SK-N-SH (cell line): ENCODE data around the gene SYNE2. TPM values are rescaled to one million over a fixed set of nuclear protein-coding genes. Genes with fewer than 3 reads are reported as not detected.
"Not testable (repeated sequence)": the region's sequence is repeated elsewhere in the genome, so short reads cannot be mapped to it uniquely, and the experiment has no call there.

Source experiments
- CTCF ChIA-PET: fragments of 300-600, 350-600 bp; formaldehyde crosslinking; extraction: SDS; loops from one replicate; lab custom pipeline; 2021; lab: Yijun Ruan, JAX
- POLR2A ChIA-PET: fragments of 350-600 bp; sonication (Branson Sonifier 250); formaldehyde crosslinking; extraction: SDS; loops from one replicate; lab custom pipeline; 2020; ENCODE audit warnings: antibody characterized with exemption, inconsistent platforms; lab: Yijun Ruan, JAX
- DNase-seq: peaks from one replicate; pipeline ENCODE4 v3.0.0; 2012
- H2AFZ ChIP-seq: fragments of 200-600 bp; sonication (generic); 2 replicates; pipeline ENCODE4 v1.8.1; 2016; ENCODE audit warnings: antibody characterized with exemption, mild to moderate bottlenecking, low read depth
- H3F3A ChIP-seq: fragments of 200-600 bp; sonication (generic); replicated peaks from 2 replicates; pipeline ENCODE3; 2016; ENCODE audit warnings: antibody characterized with exemption, mild to moderate bottlenecking; ENCODE audit not compliant: insufficient read depth
- H3K27ac ChIP-seq, 2 experiments: fragments of 200-500 bp in 1 of 2; fragments of 200-600 bp in 1 of 2; sonication (Bioruptor generic) in 1 of 2; sonication (generic), shearing (Covaris generic) in 1 of 2; 2 replicates each; pipeline versions ENCODE4 v1.5.1 to v1.6.1; 2014 to 2016; ENCODE audit warnings: low read depth in 2 of 2, inconsistent platforms in 1 of 2, low read length in 1 of 2, mild to moderate bottlenecking in 1 of 2, mixed read lengths in 1 of 2
- H3K27me3 ChIP-seq: fragments of 200-600 bp; sonication (generic), shearing (Covaris generic); 2 replicates; pipeline ENCODE4 v1.6.1; 2016; ENCODE audit warnings: mixed run types; ENCODE audit not compliant: insufficient read depth
- H3K36me3 ChIP-seq, 2 experiments: fragments of 200-500 bp in 1 of 2; fragments of 200-600 bp in 1 of 2; sonication (Bioruptor generic) in 1 of 2; sonication (generic) in 1 of 2; replicated peaks in 1 of 2; 2 replicates each; pipeline versions ENCODE3 to v1.5.1; 2014 to 2016; ENCODE audit warnings: low read length in 1 of 2, mild to moderate bottlenecking in 1 of 2; ENCODE audit not compliant: insufficient read depth in 2 of 2, control insufficient read depth in 1 of 2
- H3K4me1 ChIP-seq, 2 experiments: fragments of 200-500 bp in 1 of 2; fragments of 200-600 bp in 1 of 2; sonication (Bioruptor generic) in 1 of 2; sonication (generic), shearing (Covaris generic) in 1 of 2; 2 replicates each; pipeline versions ENCODE4 v1.5.1 to v1.6.1; 2014 to 2016; ENCODE audit warnings: low read depth in 1 of 2, low read length in 1 of 2, mixed run types in 1 of 2; ENCODE audit not compliant: insufficient read depth in 2 of 2, control insufficient read depth in 1 of 2
- H3K4me2 ChIP-seq: fragments of 200-600 bp; sonication (generic), shearing (Covaris generic); 2 replicates; pipeline ENCODE4 v1.6.1; 2017; ENCODE audit warnings: mixed run types
- H3K4me3 ChIP-seq, 2 experiments: fragments of 200-500 bp in 1 of 2; fragments of 200-600 bp in 1 of 2; sonication (Bioruptor generic) in 1 of 2; sonication (generic), shearing (Covaris generic) in 1 of 2; 2 replicates each; pipeline versions ENCODE4 v1.5.1 to v1.8.1; 2014 to 2016; ENCODE audit warnings: low read depth in 2 of 2, inconsistent platforms in 1 of 2, low read length in 1 of 2, mild to moderate bottlenecking in 1 of 2, mixed read lengths in 1 of 2, moderate library complexity in 1 of 2
- H3K79me2 ChIP-seq: fragments of 200-600 bp; sonication (generic); 2 replicates; pipeline ENCODE4 v1.8.1; 2017; ENCODE audit warnings: mild to moderate bottlenecking; ENCODE audit not compliant: insufficient read depth
- H3K9ac ChIP-seq: fragments of 200-600 bp; sonication (generic); 2 replicates; pipeline ENCODE4 v1.6.1; 2017; ENCODE audit warnings: mixed run types
- H3K9me2 ChIP-seq: fragments of 200-600 bp; sonication (generic); 2 replicates; pipeline ENCODE4 v1.6.1; 2017; ENCODE audit warnings: mixed run types
- H3K9me3 ChIP-seq: fragments of 200-600 bp; sonication (generic); 2 replicates; pipeline ENCODE4 v1.6.1; 2017; ENCODE audit warnings: mixed run types, mild to moderate bottlenecking, moderate library complexity
- H4K20me1 ChIP-seq: fragments of 200-600 bp; sonication (generic); 2 replicates; pipeline ENCODE4 v1.6.1; 2017; ENCODE audit warnings: mild to moderate bottlenecking, mixed run types; ENCODE audit not compliant: insufficient read depth
- EP300 ChIP-seq, 2 experiments: IDR thresholded peaks; 2 replicates each; pipeline versions ENCODE4 v1.4.0 to v1.6.1; 2012; ENCODE audit warnings: borderline replicate concordance in 1 of 2, low read depth in 1 of 2, low read length in 1 of 2
- FOSL2 ChIP-seq: IDR thresholded peaks from 2 replicates; pipeline ENCODE4 v1.4.0; 2012; ENCODE audit warnings: low read depth, mild to moderate bottlenecking, moderate library complexity, borderline replicate concordance
- FOXJ3 ChIP-seq: sonication (generic); formaldehyde crosslinking; IDR thresholded peaks from 2 replicates; pipeline ENCODE4 v1.5.1; 2020; ENCODE audit warnings: mild to moderate bottlenecking, missing genetic modification reagents
- FOXM1 ChIP-seq: IDR thresholded peaks from 2 replicates; pipeline ENCODE4 v1.4.0; 2012; ENCODE audit warnings: low read depth, mild to moderate bottlenecking
- GABPA ChIP-seq: IDR thresholded peaks from 2 replicates; pipeline ENCODE4 v1.4.0; 2012; ENCODE audit warnings: low read depth, mild to moderate bottlenecking
- JUND ChIP-seq: IDR thresholded peaks from 2 replicates; pipeline ENCODE4 v1.4.0; 2012
- MXI1 ChIP-seq: IDR thresholded peaks from 2 replicates; pipeline ENCODE4 v1.6.1; 2012; ENCODE audit warnings: mild to moderate bottlenecking, low read depth, low read length, improper control_type of control experiment
- NRF1 ChIP-seq: IDR thresholded peaks from 2 replicates; pipeline ENCODE4 v1.6.1; 2012; ENCODE audit warnings: low read depth, mild to moderate bottlenecking, low read length
- YY1 ChIP-seq: IDR thresholded peaks from 2 replicates; pipeline ENCODE4 v1.4.0; 2012; ENCODE audit warnings: low read depth, mild to moderate bottlenecking
- WGBS: methylation state at CpG from one replicate; pipeline ENCODE4 v1.1.6; 2017; ENCODE audit warnings: low lambda C conversion rate; 5-methylcytosine and 5-hydroxymethylcytosine counted together
- polyA plus RNA-seq, 3 experiments: library from polyadenylated mRNA; depleted of rRNA; stranded (reverse); fragments of >200 nt; gene quantifications; 2 replicates each; pipeline ENCODE4 v1.2.3, GENCODE V29; 2012
- TF ChIP-seq, protein P1 (sequence below): fragments of 200-600 bp; sonication (generic); IDR thresholded peaks from 2 replicates; pipeline ENCODE4 v1.6.1; 2017; ENCODE audit warnings: antibody characterized with exemption, mild to moderate bottlenecking, moderate library complexity
- TF ChIP-seq, protein P2 (sequence below): fragments of 150-350 bp; IDR thresholded peaks from 2 replicates; pipeline ENCODE4 v1.6.1; 2016; ENCODE audit warnings: mild to moderate bottlenecking, low read depth, low read length
- TF ChIP-seq, protein P3 (sequence below): fragments of 150-350 bp; IDR thresholded peaks from 2 replicates; pipeline ENCODE4 v1.6.1; 2017; ENCODE audit warnings: antibody characterized with exemption, low read length, low read depth, borderline replicate concordance

The SYNE2 gene
- polyA plus RNA-seq, 1 of the 3 experiments (the other 2 are of a cell fraction) = 7.1 TPM

DNA sequence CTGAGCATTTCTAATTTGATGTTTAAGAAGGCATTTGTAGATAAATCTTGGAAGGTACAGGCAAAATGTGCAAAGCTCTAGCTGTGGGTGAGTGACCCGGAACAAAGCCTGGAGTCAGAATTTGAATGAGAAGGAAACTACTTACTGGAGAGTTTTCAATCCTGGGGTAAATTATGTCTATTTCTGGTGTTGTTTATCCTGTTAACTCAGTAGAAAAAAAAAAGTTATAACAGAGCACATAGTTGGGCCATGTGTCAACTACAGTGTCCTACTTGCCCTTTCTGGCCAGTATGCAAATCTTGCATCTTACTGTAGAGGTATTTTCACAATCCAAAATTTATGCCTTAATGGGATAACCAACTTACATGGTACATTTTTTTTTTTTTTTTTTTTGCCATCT, 182.3 kb downstream of the SYNE2 start:
- H4K20me1 ChIP-seq = no peaks in the 10 kb centered on the region
- no peaks in the 10 kb centered on the region for H3K9me3 ChIP-seq
- peaks cover 0 to 6% of the 10 kb centered on the region in 2 experiments for H3K36me3 ChIP-seq
- no peak overlapping the region for H3K27ac ChIP-seq
- TF ChIP-seq, protein P1, sequence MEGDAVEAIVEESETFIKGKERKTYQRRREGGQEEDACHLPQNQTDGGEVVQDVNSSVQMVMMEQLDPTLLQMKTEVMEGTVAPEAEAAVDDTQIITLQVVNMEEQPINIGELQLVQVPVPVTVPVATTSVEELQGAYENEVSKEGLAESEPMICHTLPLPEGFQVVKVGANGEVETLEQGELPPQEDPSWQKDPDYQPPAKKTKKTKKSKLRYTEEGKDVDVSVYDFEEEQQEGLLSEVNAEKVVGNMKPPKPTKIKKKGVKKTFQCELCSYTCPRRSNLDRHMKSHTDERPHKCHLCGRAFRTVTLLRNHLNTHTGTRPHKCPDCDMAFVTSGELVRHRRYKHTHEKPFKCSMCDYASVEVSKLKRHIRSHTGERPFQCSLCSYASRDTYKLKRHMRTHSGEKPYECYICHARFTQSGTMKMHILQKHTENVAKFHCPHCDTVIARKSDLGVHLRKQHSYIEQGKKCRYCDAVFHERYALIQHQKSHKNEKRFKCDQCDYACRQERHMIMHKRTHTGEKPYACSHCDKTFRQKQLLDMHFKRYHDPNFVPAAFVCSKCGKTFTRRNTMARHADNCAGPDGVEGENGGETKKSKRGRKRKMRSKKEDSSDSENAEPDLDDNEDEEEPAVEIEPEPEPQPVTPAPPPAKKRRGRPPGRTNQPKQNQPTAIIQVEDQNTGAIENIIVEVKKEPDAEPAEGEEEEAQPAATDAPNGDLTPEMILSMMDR = no peak
- no peak for TF ChIP-seq EP300 (IDR thresholded peaks at IDR 0.05; ENCODE audit: borderline replicate concordance in 1 of 2, low read depth in 1 of 2, low read length in 1 of 2)
- TF ChIP-seq, protein P2, sequence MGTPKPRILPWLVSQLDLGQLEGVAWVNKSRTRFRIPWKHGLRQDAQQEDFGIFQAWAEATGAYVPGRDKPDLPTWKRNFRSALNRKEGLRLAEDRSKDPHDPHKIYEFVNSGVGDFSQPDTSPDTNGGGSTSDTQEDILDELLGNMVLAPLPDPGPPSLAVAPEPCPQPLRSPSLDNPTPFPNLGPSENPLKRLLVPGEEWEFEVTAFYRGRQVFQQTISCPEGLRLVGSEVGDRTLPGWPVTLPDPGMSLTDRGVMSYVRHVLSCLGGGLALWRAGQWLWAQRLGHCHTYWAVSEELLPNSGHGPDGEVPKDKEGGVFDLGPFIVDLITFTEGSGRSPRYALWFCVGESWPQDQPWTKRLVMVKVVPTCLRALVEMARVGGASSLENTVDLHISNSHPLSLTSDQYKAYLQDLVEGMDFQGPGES = no peak
- H3K9ac ChIP-seq = no peak overlapping the region
- CTCF ChIA-PET = interaction anchor here (1.7 kb wide), 1 partner anchor 268 kb away, joined by 3 read pairs; no protein-coding TSS in a partner anchor
- no peak overlapping the region for H3K4me3 ChIP-seq
- DNase-seq = no peak
- H3K4me1 ChIP-seq = no peaks in the 10 kb centered on the region
- WGBS = 93% methylated on average over 1 of the region's 1 CpG
- no peak overlapping the region for H2AFZ ChIP-seq
- no peak overlapping the region for H3K4me2 ChIP-seq
- no peaks in the 10 kb centered on the region for H3K79me2 ChIP-seq
- H3K27me3 ChIP-seq = no peaks in the 10 kb centered on the region
- POLR2A ChIA-PET = no interaction called here
- peaks cover 3% of the 10 kb centered on the region for H3F3A ChIP-seq
- no peaks in the 10 kb centered on the region for H3K9me2 ChIP-seq

GRCh38 chr14:64037869-64038745, 185.3 kb downstream of the SYNE2 start:
- not testable (repeated sequence) for H3K4me1 ChIP-seq, H3K4me3 ChIP-seq

GRCh38 chr14:64038841-64039542, 186.2 kb downstream of the SYNE2 start:
- H3K79me2 ChIP-seq = no peaks in the 10 kb centered on the region
- H4K20me1 ChIP-seq = no peaks in the 10 kb centered on the region
- DNase-seq = no peak
- CTCF ChIA-PET = interaction anchor here (1.1 kb wide), 1 partner anchor 265 kb away, joined by 8 read pairs; no protein-coding TSS in a partner anchor
- POLR2A ChIA-PET = no interaction called here
- H3K36me3 ChIP-seq = peaks cover 0 to 3% of the 10 kb centered on the region in 2 experiments
- WGBS = 92% methylated on average over 5 of the region's 5 CpGs
- no peak overlapping the region for H3K9ac ChIP-seq
- no peak for TF ChIP-seq FOSL2
- TF ChIP-seq NRF1 = no peak
- no peak for TF ChIP-seq FOXM1
- TF ChIP-seq YY1 = no peak
- TF ChIP-seq FOXJ3 (CRISPR knock-in tag) = no peak
- no peak for TF ChIP-seq MXI1
- no peak for TF ChIP-seq JUND
- TF ChIP-seq, protein P1 = no peak
- TF ChIP-seq, protein P3, sequence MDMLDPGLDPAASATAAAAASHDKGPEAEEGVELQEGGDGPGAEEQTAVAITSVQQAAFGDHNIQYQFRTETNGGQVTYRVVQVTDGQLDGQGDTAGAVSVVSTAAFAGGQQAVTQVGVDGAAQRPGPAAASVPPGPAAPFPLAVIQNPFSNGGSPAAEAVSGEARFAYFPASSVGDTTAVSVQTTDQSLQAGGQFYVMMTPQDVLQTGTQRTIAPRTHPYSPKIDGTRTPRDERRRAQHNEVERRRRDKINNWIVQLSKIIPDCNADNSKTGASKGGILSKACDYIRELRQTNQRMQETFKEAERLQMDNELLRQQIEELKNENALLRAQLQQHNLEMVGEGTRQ = no peak
- no peak for TF ChIP-seq GABPA
- TF ChIP-seq, all 33 proteins: peak for 0
- H3K27me3 ChIP-seq = no peaks in the 10 kb centered on the region
- no peaks in the 10 kb centered on the region for H3K9me2 ChIP-seq
- H3K9me3 ChIP-seq = no peaks in the 10 kb centered on the region
- H3K4me3 ChIP-seq = no peak overlapping the region
- H3F3A ChIP-seq = no peaks in the 10 kb centered on the region
- H3K4me1 ChIP-seq = no peaks in the 10 kb centered on the region
- H2AFZ ChIP-seq = no peak overlapping the region
- no peak overlapping the region for H3K27ac ChIP-seq
- no peak overlapping the region for H3K4me2 ChIP-seq

More at GRCh38 chr14:64037869-64038745, 185.3 kb downstream of the SYNE2 start:
- WGBS = 96% methylated on average over 33 of the region's 66 CpGs
- H3K9ac ChIP-seq, H4K20me1 ChIP-seq, DNase-seq, CTCF ChIA-PET, H3K36me3 ChIP-seq, POLR2A ChIA-PET, H3F3A ChIP-seq, H3K4me2 ChIP-seq, H3K79me2 ChIP-seq, H3K27ac ChIP-seq, H2AFZ ChIP-seq, H3K9me2 ChIP-seq, H3K27me3 ChIP-seq, H3K9me3 ChIP-seq: not testable (repeated sequence)
